Fibroblast of lung (primary cell): ENCODE measurements around the gene PCSK4.

Source experiments
- CTCF ChIP-seq, 2 donors: IDR thresholded peaks in 1 of 2; conservative IDR thresholded peaks in 1 of 2; 1 replicate in 1 of 2; 2 replicates in 1 of 2; pipeline ENCODE4 v1.5.1; 2011 to 2012; ENCODE audit warnings: low read length in 2 of 2, control low read depth in 1 of 2, inconsistent platforms in 1 of 2, low read depth in 1 of 2, mild to moderate bottlenecking in 1 of 2
- EZH2 ChIP-seq: IDR thresholded peaks from 2 replicates; pipeline ENCODE4 v1.5.1; 2012; ENCODE audit warnings: low read length, control low read depth, mild to moderate bottlenecking; ENCODE audit errors: missing control alignments

- TF ChIP-seq CTCF (conservative IDR thresholded peaks at IDR 0.05 in 1 of 2, IDR thresholded peaks at IDR 0.05 in 1 of 2; ENCODE audit: low read depth in 1 of 2, low read length in 2 of 2) = no peak
- TF ChIP-seq EZH2 = no peak
Measured at GRCh38 chr19:1529430-1529816, 39.3 kb upstream of the PCSK4 start.
